OCI-M2 (cell line): ENCODE results near the gene GPR61.

ENCODE experiments used
- DNase-seq: peaks from one replicate; lab custom pipeline; 2025; ENCODE audit not compliant: unreplicated experiment; lab: John Stamatoyannopoulos, UW

The GPR61 gene

GRCh38 chr1:109535481-109535880 lies 4.2 kb upstream of the GPR61 start:
- no peak for DNase-seq

- DNase-seq, result no peak
Measured at GRCh38 chr1:109535971-109536491, 3.6 kb upstream of the GPR61 start.

GRCh38 chr1:109537450-109538178 lies 2.1 kb upstream of the GPR61 start:
- no peak for DNase-seq

- DNase-seq, result no peak
Measured at GRCh38 chr1:109538827-109539555, 681 bp upstream of the GPR61 start.

GRCh38 chr1:109541102-109541501 lies 1.4 kb downstream of the GPR61 start:
- DNase-seq, result no peak

GRCh38 chr1:109542657-109543056 lies 3.0 kb downstream of the GPR61 start:
- DNase-seq, result no peak

- DNase-seq, result no peak
Measured at GRCh38 chr1:109543283-109543987, 3.8 kb downstream of the GPR61 start.

GRCh38 chr1:109543988-109544735 lies 4.5 kb downstream of the GPR61 start:
- DNase-seq, result no peak

- peak; percentile 48 for DNase-seq
Measured at GRCh38 chr1:109546311-109547109, 6.8 kb downstream of the GPR61 start.

- DNase-seq, result no peak
Measured at GRCh38 chr1:109547463-109548320, 8.0 kb downstream of the GPR61 start.

GRCh38 chr1:109548321-109549267 lies 8.9 kb downstream of the GPR61 start, which contains the start of gene GNAI3:
Gene GNAI3, plus strand, starts transcription at chr1:109548615. Its CDS starts 106 bp downstream, at chr1:109548721.
- DNase-seq, result peak; percentile 38

GRCh38 chr1:109556563-109556962 lies 16.9 kb downstream of the GPR61 start:
- no peak for DNase-seq

GRCh38 chr1:109557520-109557919 lies 17.8 kb downstream of the GPR61 start:
- no peak for DNase-seq

- no peak for DNase-seq
Measured at GRCh38 chr1:109559995-109560394, 20.3 kb downstream of the GPR61 start.

- DNase-seq, result no peak
Measured at GRCh38 chr1:109564194-109564878, 24.7 kb downstream of the GPR61 start.

GRCh38 chr1:109565241-109565640 lies 25.6 kb downstream of the GPR61 start:
- DNase-seq, result no peak

- no peak for DNase-seq
Measured at GRCh38 chr1:109566982-109567381, 27.3 kb downstream of the GPR61 start.
